GM12873 (cell line): ENCODE results near the gene APBB2.

Experiments used
- CTCF ChIP-seq: IDR thresholded peaks from 2 replicates; pipeline ENCODE4 v1.5.1; 2012; ENCODE audit warnings: low read depth, mild to moderate bottlenecking, moderate library complexity, low read length, control low read depth; ENCODE audit not compliant: insufficient read depth; ENCODE audit errors: missing control alignments

Gene APBB2

GRCh38 chr4:40939856-40940255 lies 274.5 kb downstream of the APBB2 start:
- TF ChIP-seq CTCF: no peak

GRCh38 chr4:40938337-40938736 lies 276.0 kb downstream of the APBB2 start:
- TF ChIP-seq CTCF: no peak

- TF ChIP-seq CTCF: no peak
Measured at GRCh38 chr4:40937140-40937725, 277.1 kb downstream of the APBB2 start.

GRCh38 chr4:40934676-40935075 lies 279.7 kb downstream of the APBB2 start:
- no peak for TF ChIP-seq CTCF

- TF ChIP-seq CTCF: no peak
Measured at GRCh38 chr4:40933272-40934053, 280.9 kb downstream of the APBB2 start.

GRCh38 chr4:40931841-40932240 lies 282.5 kb downstream of the APBB2 start:
- TF ChIP-seq CTCF: no peak

GRCh38 chr4:40931238-40931637 lies 283.1 kb downstream of the APBB2 start:
- no peak for TF ChIP-seq CTCF
